ENCODE data around the gene RCOR2.
A peak's percentile ranks its signal among the peaks of the same experiment; 100 is the strongest.

The RCOR2 gene

GRCh38 chr11:63897459-63898146, 19.4 kb downstream of the RCOR2 start:
- Histone ChIP-seq H3K9me3 (ENCODE audit: control insufficient read depth, low read length) (no peaks in the 10 kb centered on the region), H3K4me3 (ENCODE audit: low read length) (no peak overlapping the region), H3K27me3 (ENCODE audit: control insufficient read depth, insufficient read depth, low read length) (no peaks in the 10 kb centered on the region), H3K9ac (ENCODE audit: low read length) (no peak overlapping the region), H3K4me1 (ENCODE audit: control insufficient read depth, insufficient read depth, low read length) (peaks cover 5% of the 10 kb centered on the region), H3K36me3 (ENCODE audit: control insufficient read depth, insufficient read depth, low read length) (peaks cover 26% of the 10 kb centered on the region)

GRCh38 chr11:63896071-63896470, 20.9 kb downstream of the RCOR2 start:
- Histone ChIP-seq H3K36me3 (ENCODE audit: control insufficient read depth, insufficient read depth, low read length) (peaks cover 20% of the 10 kb centered on the region), H3K4me3 (ENCODE audit: low read length) (no peak overlapping the region), H3K27me3 (ENCODE audit: control insufficient read depth, insufficient read depth, low read length) (no peaks in the 10 kb centered on the region), H3K9me3 (ENCODE audit: control insufficient read depth, low read length) (no peaks in the 10 kb centered on the region), H3K4me1 (ENCODE audit: control insufficient read depth, insufficient read depth, low read length) (peaks cover 14% of the 10 kb centered on the region), H3K9ac (ENCODE audit: low read length) (no peak overlapping the region)

GRCh38 chr11:63893355-63893754, 23.6 kb downstream of the RCOR2 start:
- no peak overlapping the region for H3K4me3 ChIP-seq (ENCODE audit: low read length)
- no peak overlapping the region for H3K9ac ChIP-seq (ENCODE audit: low read length)
- no peaks in the 10 kb centered on the region for H3K27me3 ChIP-seq (ENCODE audit: control insufficient read depth, insufficient read depth, low read length)
- H3K36me3 ChIP-seq (ENCODE audit: control insufficient read depth, insufficient read depth, low read length) = peaks cover 15% of the 10 kb centered on the region
- H3K4me1 ChIP-seq (ENCODE audit: control insufficient read depth, insufficient read depth, low read length) = peaks cover 39% of the 10 kb centered on the region
- H3K9me3 ChIP-seq (ENCODE audit: control insufficient read depth, low read length) = no peaks in the 10 kb centered on the region

GRCh38 chr11:63892228-63892627, 24.7 kb downstream of the RCOR2 start:
- Histone ChIP-seq H3K4me1 (ENCODE audit: control insufficient read depth, insufficient read depth, low read length) (peaks cover 50% of the 10 kb centered on the region), H3K27me3 (ENCODE audit: control insufficient read depth, insufficient read depth, low read length) (no peaks in the 10 kb centered on the region), H3K9me3 (ENCODE audit: control insufficient read depth, low read length) (no peaks in the 10 kb centered on the region), H3K4me3 (ENCODE audit: low read length) (no peak overlapping the region), H3K36me3 (ENCODE audit: control insufficient read depth, insufficient read depth, low read length) (peaks cover 12% of the 10 kb centered on the region), H3K9ac (ENCODE audit: low read length) (no peak overlapping the region)

GRCh38 chr11:63890368-63890767, 26.6 kb downstream of the RCOR2 start:
- Histone ChIP-seq H3K9me3 (ENCODE audit: control insufficient read depth, low read length) (no peaks in the 10 kb centered on the region), H3K4me1 (ENCODE audit: control insufficient read depth, insufficient read depth, low read length) (peaks cover 51% of the 10 kb centered on the region), H3K4me3 (ENCODE audit: low read length) (peak overlapping the region; percentile 53), H3K27me3 (ENCODE audit: control insufficient read depth, insufficient read depth, low read length) (no peaks in the 10 kb centered on the region), H3K36me3 (ENCODE audit: control insufficient read depth, insufficient read depth, low read length) (peaks cover 4% of the 10 kb centered on the region), H3K9ac (ENCODE audit: low read length) (peak overlapping the region; percentile 76)

- H3K9me3 ChIP-seq (ENCODE audit: control insufficient read depth, low read length) = no peaks in the 10 kb centered on the region
- peak overlapping the region; percentile 76 for H3K9ac ChIP-seq (ENCODE audit: low read length)
- H3K4me3 ChIP-seq (ENCODE audit: low read length) = peak overlapping the region; percentile 53
- peaks cover 58% of the 10 kb centered on the region for H3K4me1 ChIP-seq (ENCODE audit: control insufficient read depth, insufficient read depth, low read length)
- H3K36me3 ChIP-seq (ENCODE audit: control insufficient read depth, insufficient read depth, low read length) = no peaks in the 10 kb centered on the region
- H3K27me3 ChIP-seq (ENCODE audit: control insufficient read depth, insufficient read depth, low read length) = no peaks in the 10 kb centered on the region
Measured at GRCh38 chr11:63889344-63889743, 27.6 kb downstream of the RCOR2 start.

- H3K4me1 ChIP-seq (ENCODE audit: control insufficient read depth, insufficient read depth, low read length) = peaks cover 67% of the 10 kb centered on the region
- peak overlapping the region; percentile 53 for H3K4me3 ChIP-seq (ENCODE audit: low read length)
- peak overlapping the region; percentile 76 for H3K9ac ChIP-seq (ENCODE audit: low read length)
- no peaks in the 10 kb centered on the region for H3K9me3 ChIP-seq (ENCODE audit: control insufficient read depth, low read length)
- H3K36me3 ChIP-seq (ENCODE audit: control insufficient read depth, insufficient read depth, low read length) = no peaks in the 10 kb centered on the region
- H3K27me3 ChIP-seq (ENCODE audit: control insufficient read depth, insufficient read depth, low read length) = no peaks in the 10 kb centered on the region
Measured at GRCh38 chr11:63888170-63889086, 28.5 kb downstream of the RCOR2 start.

- Histone ChIP-seq H3K4me1 (ENCODE audit: control insufficient read depth, insufficient read depth, low read length) (peaks cover 68% of the 10 kb centered on the region), H3K27me3 (ENCODE audit: control insufficient read depth, insufficient read depth, low read length) (no peaks in the 10 kb centered on the region), H3K4me3 (ENCODE audit: low read length) (no peak overlapping the region), H3K9me3 (ENCODE audit: control insufficient read depth, low read length) (no peaks in the 10 kb centered on the region), H3K36me3 (ENCODE audit: control insufficient read depth, insufficient read depth, low read length) (no peaks in the 10 kb centered on the region), H3K9ac (ENCODE audit: low read length) (peak overlapping the region; percentile 76)
Measured at GRCh38 chr11:63887386-63887999, 29.5 kb downstream of the RCOR2 start.

- no peaks in the 10 kb centered on the region for H3K9me3 ChIP-seq (ENCODE audit: control insufficient read depth, low read length)
- H3K4me3 ChIP-seq (ENCODE audit: low read length) = no peak overlapping the region
- H3K4me1 ChIP-seq (ENCODE audit: control insufficient read depth, insufficient read depth, low read length) = peaks cover 56% of the 10 kb centered on the region
- no peak overlapping the region for H3K9ac ChIP-seq (ENCODE audit: low read length)
- no peaks in the 10 kb centered on the region for H3K36me3 ChIP-seq (ENCODE audit: control insufficient read depth, insufficient read depth, low read length)
- no peaks in the 10 kb centered on the region for H3K27me3 ChIP-seq (ENCODE audit: control insufficient read depth, insufficient read depth, low read length)
Measured at GRCh38 chr11:63884196-63884932, 32.6 kb downstream of the RCOR2 start.

GRCh38 chr11:63883791-63884190, 33.2 kb downstream of the RCOR2 start:
- no peak overlapping the region for H3K4me3 ChIP-seq (ENCODE audit: low read length)
- H3K27me3 ChIP-seq (ENCODE audit: control insufficient read depth, insufficient read depth, low read length) = no peaks in the 10 kb centered on the region
- peaks cover 56% of the 10 kb centered on the region for H3K4me1 ChIP-seq (ENCODE audit: control insufficient read depth, insufficient read depth, low read length)
- no peaks in the 10 kb centered on the region for H3K9me3 ChIP-seq (ENCODE audit: control insufficient read depth, low read length)
- H3K9ac ChIP-seq (ENCODE audit: low read length) = no peak overlapping the region
- H3K36me3 ChIP-seq (ENCODE audit: control insufficient read depth, insufficient read depth, low read length) = no peaks in the 10 kb centered on the region

GRCh38 chr11:63882555-63883242, 34.3 kb downstream of the RCOR2 start:
- H3K27me3 ChIP-seq (ENCODE audit: control insufficient read depth, insufficient read depth, low read length) = no peaks in the 10 kb centered on the region
- no peak overlapping the region for H3K4me3 ChIP-seq (ENCODE audit: low read length)
- H3K9ac ChIP-seq (ENCODE audit: low read length) = no peak overlapping the region
- no peaks in the 10 kb centered on the region for H3K9me3 ChIP-seq (ENCODE audit: control insufficient read depth, low read length)
- H3K36me3 ChIP-seq (ENCODE audit: control insufficient read depth, insufficient read depth, low read length) = no peaks in the 10 kb centered on the region
- H3K4me1 ChIP-seq (ENCODE audit: control insufficient read depth, insufficient read depth, low read length) = peaks cover 50% of the 10 kb centered on the region

All from mucosa of stomach (tissue), 1 donor.